ENCODE measurements around the gene ADAMTS5.

ADAMTS5 gene

DNA sequence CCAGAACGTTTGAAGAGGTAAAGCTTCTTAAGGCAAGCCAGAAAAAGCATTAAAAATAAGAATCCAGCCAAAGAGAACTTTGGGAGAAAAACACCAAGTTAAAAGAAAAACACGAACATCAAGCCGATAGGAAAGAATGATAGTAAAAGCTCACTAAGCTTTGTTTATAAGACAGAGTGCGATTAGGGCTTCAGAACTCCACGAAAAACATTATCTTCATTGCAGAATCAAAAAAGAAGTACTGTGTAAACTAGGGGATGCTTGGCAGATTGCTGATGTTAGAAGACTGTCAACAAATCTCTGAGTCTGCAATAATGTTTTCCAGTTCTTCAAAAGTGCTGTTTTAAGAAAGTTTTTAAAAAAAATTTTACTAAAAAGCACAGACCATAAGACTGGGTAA lies 30.2 kb downstream of the ADAMTS5 start:
- TF ChIP-seq, protein P1, sequence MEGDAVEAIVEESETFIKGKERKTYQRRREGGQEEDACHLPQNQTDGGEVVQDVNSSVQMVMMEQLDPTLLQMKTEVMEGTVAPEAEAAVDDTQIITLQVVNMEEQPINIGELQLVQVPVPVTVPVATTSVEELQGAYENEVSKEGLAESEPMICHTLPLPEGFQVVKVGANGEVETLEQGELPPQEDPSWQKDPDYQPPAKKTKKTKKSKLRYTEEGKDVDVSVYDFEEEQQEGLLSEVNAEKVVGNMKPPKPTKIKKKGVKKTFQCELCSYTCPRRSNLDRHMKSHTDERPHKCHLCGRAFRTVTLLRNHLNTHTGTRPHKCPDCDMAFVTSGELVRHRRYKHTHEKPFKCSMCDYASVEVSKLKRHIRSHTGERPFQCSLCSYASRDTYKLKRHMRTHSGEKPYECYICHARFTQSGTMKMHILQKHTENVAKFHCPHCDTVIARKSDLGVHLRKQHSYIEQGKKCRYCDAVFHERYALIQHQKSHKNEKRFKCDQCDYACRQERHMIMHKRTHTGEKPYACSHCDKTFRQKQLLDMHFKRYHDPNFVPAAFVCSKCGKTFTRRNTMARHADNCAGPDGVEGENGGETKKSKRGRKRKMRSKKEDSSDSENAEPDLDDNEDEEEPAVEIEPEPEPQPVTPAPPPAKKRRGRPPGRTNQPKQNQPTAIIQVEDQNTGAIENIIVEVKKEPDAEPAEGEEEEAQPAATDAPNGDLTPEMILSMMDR (IDR thresholded peaks at IDR 0.05; ENCODE audit: low read depth, low read length, missing control alignments), result no peak

DNA sequence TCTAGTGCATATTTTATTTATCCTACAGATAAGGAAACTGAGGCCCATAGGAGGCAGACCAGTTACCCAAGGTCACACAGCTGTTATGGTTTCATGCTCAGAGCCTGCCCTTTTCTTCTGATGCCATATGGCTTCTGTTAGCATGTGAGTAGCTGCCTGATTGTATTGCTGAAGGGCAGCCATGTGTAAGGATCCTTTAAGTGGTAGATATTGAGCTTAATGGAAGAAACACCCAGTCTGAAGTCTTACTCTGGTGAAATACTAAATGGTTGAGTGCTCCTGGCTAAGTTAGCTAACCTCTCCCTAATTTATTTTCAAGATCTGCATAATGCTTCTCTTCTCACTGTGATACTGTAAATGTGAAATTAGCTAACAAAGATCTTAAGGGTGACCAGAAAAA lies 30.9 kb downstream of the ADAMTS5 start:
- in situ Hi-C loops (cut with HindIII; ENCODE audit: low pct_ligation_motif_present, low sequenced_read_pairs), result no loop called here
- H3K36me3 ChIP-seq (replicated peaks), result no peaks in the 10 kb centered on the region
- no peak for DNase-seq

More for the DNA sequence above, 30.2 kb downstream of the ADAMTS5 start:
- DNase-seq, result no peak
- in situ Hi-C loops (cut with HindIII; ENCODE audit: low pct_ligation_motif_present, low sequenced_read_pairs), result no loop called here
- H3K27ac ChIP-seq, result no peak overlapping the region
- H3K27me3 ChIP-seq (replicated peaks), result no peaks in the 10 kb centered on the region
- H3K36me3 ChIP-seq (replicated peaks), result no peaks in the 10 kb centered on the region
- H3K4me3 ChIP-seq (ENCODE audit: low read depth, low read length), result no peak overlapping the region

DNA sequence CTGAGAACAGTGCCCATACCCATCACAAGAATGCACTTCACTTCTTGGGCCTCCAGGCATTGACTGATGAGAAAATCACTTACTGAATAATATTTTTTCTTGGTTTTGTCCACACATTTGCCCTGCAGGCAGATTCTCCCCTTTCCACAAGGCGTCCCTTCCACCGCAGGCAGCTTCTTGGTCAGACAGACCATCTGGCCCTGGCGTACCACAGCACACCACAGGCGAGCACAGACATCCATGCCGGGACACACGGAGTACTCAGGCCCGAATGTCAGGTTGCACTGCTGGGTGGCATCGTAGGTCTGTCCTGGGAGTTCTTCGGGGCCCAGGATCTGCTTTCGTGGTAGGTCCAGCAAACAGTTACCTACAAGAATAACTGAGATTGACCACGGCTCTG lies 32.5 kb downstream of the ADAMTS5 start:
- Histone ChIP-seq H3K27ac (no peak overlapping the region), H3K27me3 (replicated peaks) (no peaks in the 10 kb centered on the region), H3K36me3 (replicated peaks) (no peaks in the 10 kb centered on the region), H3K4me3 (ENCODE audit: low read depth, low read length) (no peak overlapping the region)
- TF ChIP-seq, protein P1 (IDR thresholded peaks at IDR 0.05; ENCODE audit: low read depth, low read length, missing control alignments), result no peak
- DNase-seq, result no peak
- in situ Hi-C loops (cut with HindIII; ENCODE audit: low pct_ligation_motif_present, low sequenced_read_pairs), result no loop called here

More for the DNA sequence above, 30.9 kb downstream of the ADAMTS5 start:
- no peak overlapping the region for H3K4me3 ChIP-seq (ENCODE audit: low read depth, low read length)
- TF ChIP-seq, protein P1 (IDR thresholded peaks at IDR 0.05; ENCODE audit: low read depth, low read length, missing control alignments), result no peak
- H3K27me3 ChIP-seq (replicated peaks), result no peaks in the 10 kb centered on the region
- no peak overlapping the region for H3K27ac ChIP-seq

DNA sequence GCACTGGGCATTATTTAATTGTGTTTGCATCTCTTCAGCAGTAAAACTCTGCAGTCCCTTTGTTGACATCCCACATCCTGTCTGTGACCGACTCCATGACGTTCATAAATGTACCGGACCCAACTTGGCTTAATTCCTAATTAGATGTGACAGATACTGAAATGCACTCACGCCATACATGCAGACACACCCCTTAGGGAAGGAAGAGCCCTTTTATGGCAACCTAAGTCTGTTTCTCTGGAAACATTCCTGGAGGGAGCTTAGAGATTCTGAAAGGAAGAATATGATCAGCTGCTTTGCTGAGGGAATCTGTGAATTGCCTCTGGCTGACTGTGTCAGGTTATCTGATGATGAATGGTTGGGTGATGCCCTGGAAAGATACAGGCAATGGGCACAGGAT lies 33.4 kb downstream of the ADAMTS5 start:
- TF ChIP-seq, protein P1 (IDR thresholded peaks at IDR 0.05; ENCODE audit: low read depth, low read length, missing control alignments), result no peak
- in situ Hi-C loops (cut with HindIII; ENCODE audit: low pct_ligation_motif_present, low sequenced_read_pairs), result no loop called here
- no peak for DNase-seq
- Histone ChIP-seq H3K4me3 (ENCODE audit: low read depth, low read length) (no peak overlapping the region), H3K27me3 (replicated peaks) (no peaks in the 10 kb centered on the region), H3K27ac (no peak overlapping the region), H3K36me3 (replicated peaks) (no peaks in the 10 kb centered on the region)

DNA sequence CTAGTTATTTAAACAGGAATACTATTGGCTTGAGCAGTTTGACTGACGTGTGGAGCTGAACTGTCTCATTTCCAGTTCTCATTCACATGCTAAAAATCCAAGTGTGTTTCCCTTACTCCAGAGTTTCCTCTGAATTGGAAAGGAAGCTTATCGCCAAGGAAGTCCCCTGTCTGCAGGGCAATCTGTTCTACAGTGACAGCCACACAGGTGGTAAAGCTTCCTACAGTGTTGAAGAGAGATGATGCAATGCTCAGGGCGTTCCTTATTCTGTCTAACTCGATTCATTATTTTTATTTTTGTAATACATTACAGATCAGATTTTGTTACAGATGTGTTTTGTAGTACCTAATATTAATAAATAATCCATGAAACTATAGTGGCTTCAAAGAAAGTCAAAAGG lies 41.3 kb downstream of the ADAMTS5 start:
- in situ Hi-C loops (cut with HindIII; ENCODE audit: low pct_ligation_motif_present, low sequenced_read_pairs), result no loop called here
- no peaks in the 10 kb centered on the region for H3K36me3 ChIP-seq (replicated peaks)
- no peak for DNase-seq
- TF ChIP-seq, protein P1 (IDR thresholded peaks at IDR 0.05; ENCODE audit: low read depth, low read length, missing control alignments), result no peak
- no peak overlapping the region for H3K27ac ChIP-seq
- H3K4me3 ChIP-seq (ENCODE audit: low read depth, low read length), result no peak overlapping the region
- no peaks in the 10 kb centered on the region for H3K27me3 ChIP-seq (replicated peaks)

DNA sequence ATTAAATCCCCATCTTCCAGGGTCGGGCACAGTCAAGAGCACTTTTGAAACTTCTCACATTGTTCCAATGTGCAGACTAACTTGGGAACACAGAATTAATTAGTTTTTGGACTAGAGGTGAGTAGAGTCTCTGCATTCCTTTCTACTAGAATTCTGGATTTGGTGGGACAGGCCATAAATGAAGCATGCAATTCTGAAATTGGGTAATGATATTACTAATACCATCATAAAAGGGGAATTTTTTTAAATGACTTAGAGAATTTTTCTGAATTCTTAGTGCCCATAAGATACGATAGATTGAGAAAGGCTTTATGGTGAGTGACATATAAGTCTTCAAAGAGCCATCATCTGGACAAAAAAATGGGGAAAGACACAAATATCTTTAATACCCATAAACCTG lies 41.8 kb downstream of the ADAMTS5 start:
- TF ChIP-seq, protein P1 (IDR thresholded peaks at IDR 0.05; ENCODE audit: low read depth, low read length, missing control alignments), result no peak
- H3K36me3 ChIP-seq (replicated peaks), result no peaks in the 10 kb centered on the region
- in situ Hi-C loops (cut with HindIII; ENCODE audit: low pct_ligation_motif_present, low sequenced_read_pairs), result no loop called here

More for the DNA sequence above, 41.8 kb downstream of the ADAMTS5 start:
- H3K27me3 ChIP-seq (replicated peaks), result no peaks in the 10 kb centered on the region
- H3K4me3 ChIP-seq (ENCODE audit: low read depth, low read length), result no peak overlapping the region
- H3K27ac ChIP-seq, result no peak overlapping the region
- DNase-seq, result no peak
